ENCODE data around the gene ANKRD23.

ANKRD23 gene

DNA sequence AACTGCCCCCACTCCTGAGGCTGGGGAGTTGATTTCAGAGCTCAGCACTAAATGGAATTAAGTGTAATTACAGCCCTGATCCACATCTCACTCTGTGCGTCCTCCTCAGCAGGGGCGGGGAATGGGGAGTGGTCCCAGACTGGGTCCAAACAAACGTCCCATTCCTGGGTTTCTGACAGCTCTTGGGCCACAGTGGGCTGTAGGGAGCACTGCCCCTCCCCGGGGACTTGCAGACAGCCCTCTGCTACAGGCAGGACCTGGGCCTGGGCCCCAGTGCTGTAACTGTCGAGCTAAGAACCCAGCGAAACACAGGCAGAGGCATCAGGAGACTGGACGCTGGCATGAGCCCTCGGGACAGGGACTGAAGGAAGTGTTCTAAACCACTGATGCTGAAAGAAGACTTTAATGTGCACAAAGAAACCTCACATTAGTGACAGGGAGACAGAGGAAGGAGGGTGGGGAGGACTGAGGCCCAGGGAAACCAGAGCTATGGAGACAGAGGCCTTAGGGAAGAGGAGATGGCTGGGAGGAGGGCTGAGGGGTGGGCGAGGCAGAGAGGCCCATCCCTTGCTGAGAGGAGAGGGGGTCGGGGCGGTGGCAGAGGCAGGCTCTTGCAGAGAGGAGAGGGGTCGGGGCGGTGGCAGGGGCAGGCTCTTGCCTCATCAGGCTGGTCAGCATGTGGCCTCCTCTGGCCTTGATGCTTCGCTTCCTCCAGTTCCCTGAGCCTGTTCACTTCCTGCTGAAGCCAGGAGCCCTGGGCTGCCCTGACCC is 31.9 kb upstream of the ANKRD23 start:
- Histone ChIP-seq H3K27ac (ENCODE audit: low read depth, low read length) (peak overlapping the region; percentile 25), H3K4ac (ENCODE audit: low read depth, low read length) (no peak overlapping the region), H3K79me2 (ENCODE audit: control insufficient read depth, insufficient read depth, low read length) (no peaks in the 10 kb centered on the region), H3K27me3 (ENCODE audit: insufficient read depth, low read length, poor library complexity) (no peaks in the 10 kb centered on the region), H4K5ac (ENCODE audit: low read length) (no peak overlapping the region), H3K4me2 (ENCODE audit: low read length) (no peak overlapping the region), H3K23ac (ENCODE audit: low read length) (peak overlapping the region; percentile 48), H2BK5ac (ENCODE audit: low read length) (peak overlapping the region; percentile 64), H2AK5ac (ENCODE audit: low read length) (peak overlapping the region; percentile 17), H3K4me1 (ENCODE audit: control insufficient read depth, low read depth, low read length) (peaks cover 25% of the 10 kb centered on the region), H3K79me1 (ENCODE audit: low read length) (no peaks in the 10 kb centered on the region), H4K8ac (ENCODE audit: low read depth, low read length) (no peak overlapping the region), H3K18ac (ENCODE audit: low read length) (peak overlapping the region; percentile 24), H3K56ac (ENCODE audit: low read length) (peak overlapping the region; percentile 49), H2BK15ac (replicated peaks; ENCODE audit: low read depth) (no peak overlapping the region), H3K9ac (ENCODE audit: low read length) (peak overlapping the region; percentile 31), H3K36me3 (ENCODE audit: control insufficient read depth, insufficient read depth, low read length) (no peaks in the 10 kb centered on the region), H2BK120ac (ENCODE audit: low read depth, low read length) (no peak overlapping the region), H3K4me3 (ENCODE audit: low read length) (no peak overlapping the region)
- DNase-seq = peak; percentile 68
- no CpG with 5 or more reads among the region's 14 CpGs for WGBS (ENCODE audit: extremely low coverage, insufficient coverage, low lambda C conversion rate)

DNA sequence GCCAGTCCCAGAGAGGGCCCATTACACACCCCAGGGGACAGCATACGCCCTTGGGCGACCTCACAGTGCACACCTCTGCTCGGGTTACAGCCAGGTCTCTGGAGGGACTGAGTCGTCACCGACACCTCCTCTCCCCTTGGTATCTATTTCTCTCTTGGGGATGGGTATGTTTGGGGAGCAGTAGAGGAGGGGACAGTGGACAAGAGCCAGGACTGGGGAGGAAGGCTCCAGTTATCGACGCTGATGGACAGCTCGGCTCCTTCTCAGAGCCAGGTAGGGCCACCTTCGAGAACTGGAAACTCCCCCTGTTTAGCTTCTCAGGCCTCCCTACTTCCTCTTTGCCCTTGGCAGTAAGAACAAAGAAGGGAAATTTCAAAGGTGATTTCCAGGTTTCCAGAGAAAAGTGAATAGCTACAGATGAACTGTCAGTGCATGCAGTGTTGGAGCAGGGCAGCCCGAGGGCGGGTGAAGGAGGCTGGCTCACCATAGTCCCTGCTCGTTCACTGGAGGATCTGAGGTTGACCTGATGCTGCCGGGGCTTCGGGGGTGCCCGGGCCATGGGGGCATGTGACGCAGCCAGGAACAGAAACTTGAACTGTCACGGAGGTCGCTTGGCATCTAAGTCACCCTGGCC is 30.5 kb upstream of the ANKRD23 start:
- Histone ChIP-seq H3K18ac (ENCODE audit: low read length) (no peak overlapping the region), H3K4me2 (ENCODE audit: low read length) (no peak overlapping the region), H3K27me3 (ENCODE audit: insufficient read depth, low read length, poor library complexity) (no peaks in the 10 kb centered on the region), H3K56ac (ENCODE audit: low read length) (peak overlapping the region; percentile 26), H3K4me3 (ENCODE audit: low read length) (no peak overlapping the region), H3K23ac (ENCODE audit: low read length) (no peak overlapping the region), H3K4ac (ENCODE audit: low read depth, low read length) (no peak overlapping the region), H2AK5ac (ENCODE audit: low read length) (no peak overlapping the region), H4K5ac (ENCODE audit: low read length) (no peak overlapping the region), H2BK120ac (ENCODE audit: low read depth, low read length) (no peak overlapping the region), H3K79me1 (ENCODE audit: low read length) (no peaks in the 10 kb centered on the region), H2BK15ac (replicated peaks; ENCODE audit: low read depth) (no peak overlapping the region), H3K36me3 (ENCODE audit: control insufficient read depth, insufficient read depth, low read length) (no peaks in the 10 kb centered on the region), H3K79me2 (ENCODE audit: control insufficient read depth, insufficient read depth, low read length) (no peaks in the 10 kb centered on the region), H4K8ac (ENCODE audit: low read depth, low read length) (no peak overlapping the region), H3K4me1 (ENCODE audit: control insufficient read depth, low read depth, low read length) (peaks cover 28% of the 10 kb centered on the region), H2BK5ac (ENCODE audit: low read length) (no peak overlapping the region), H3K9ac (ENCODE audit: low read length) (peak overlapping the region; percentile 19), H3K27ac (ENCODE audit: low read depth, low read length) (no peak overlapping the region)
- WGBS (ENCODE audit: extremely low coverage, insufficient coverage, low lambda C conversion rate) = no CpG with 5 or more reads among the region's 18 CpGs
- DNase-seq = no peak

DNA sequence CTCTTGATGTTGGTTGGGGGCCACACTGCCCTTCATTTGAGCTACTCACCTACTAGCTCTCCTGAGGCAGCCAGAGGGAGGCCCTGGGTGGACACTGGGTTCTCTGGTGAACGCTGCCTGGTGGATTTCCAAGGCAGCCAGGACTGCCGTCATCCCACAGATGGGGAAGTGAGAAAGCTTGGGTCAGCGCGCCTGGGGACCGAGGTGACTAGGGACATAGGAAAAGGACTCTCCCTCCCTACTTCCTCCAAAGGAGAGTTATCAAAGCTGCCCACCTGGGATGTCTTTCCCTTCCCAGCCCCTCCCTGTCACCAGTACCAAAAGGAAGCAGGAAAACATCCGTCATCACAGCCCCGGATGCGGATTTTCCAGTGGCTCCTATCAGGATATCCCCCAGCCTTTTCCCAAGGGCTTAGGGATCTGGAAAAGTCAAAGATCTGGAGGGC is 29.9 kb upstream of the ANKRD23 start:
- no peak overlapping the region for H3K4ac ChIP-seq (ENCODE audit: low read depth, low read length)
- no peak overlapping the region for H3K9ac ChIP-seq (ENCODE audit: low read length)
- H3K36me3 ChIP-seq (ENCODE audit: control insufficient read depth, insufficient read depth, low read length) = no peaks in the 10 kb centered on the region
- H3K23ac ChIP-seq (ENCODE audit: low read length) = no peak overlapping the region
- peaks cover 2% of the 10 kb centered on the region for H3K79me2 ChIP-seq (ENCODE audit: control insufficient read depth, insufficient read depth, low read length)
- WGBS (ENCODE audit: extremely low coverage, insufficient coverage, low lambda C conversion rate) = no CpG with 5 or more reads among the region's 8 CpGs
- H3K56ac ChIP-seq (ENCODE audit: low read length) = peak overlapping the region; percentile 26
- no peak overlapping the region for H4K8ac ChIP-seq (ENCODE audit: low read depth, low read length)
- H3K79me1 ChIP-seq (ENCODE audit: low read length) = no peaks in the 10 kb centered on the region
- no peak overlapping the region for H3K4me3 ChIP-seq (ENCODE audit: low read length)
- peak overlapping the region; percentile 1 for H2BK5ac ChIP-seq (ENCODE audit: low read length)
- no peak overlapping the region for H2BK15ac ChIP-seq (replicated peaks; ENCODE audit: low read depth)
- H2AK5ac ChIP-seq (ENCODE audit: low read length) = peak overlapping the region; percentile 67
- no peak overlapping the region for H3K4me2 ChIP-seq (ENCODE audit: low read length)
- H3K27ac ChIP-seq (ENCODE audit: low read depth, low read length) = no peak overlapping the region
- DNase-seq = peak; percentile 53
- H3K27me3 ChIP-seq (ENCODE audit: insufficient read depth, low read length, poor library complexity) = no peaks in the 10 kb centered on the region
- H3K18ac ChIP-seq (ENCODE audit: low read length) = peak overlapping the region; percentile 15
- no peak overlapping the region for H2BK120ac ChIP-seq (ENCODE audit: low read depth, low read length)
- no peak overlapping the region for H4K5ac ChIP-seq (ENCODE audit: low read length)
- peaks cover 28% of the 10 kb centered on the region for H3K4me1 ChIP-seq (ENCODE audit: control insufficient read depth, low read depth, low read length)

DNA sequence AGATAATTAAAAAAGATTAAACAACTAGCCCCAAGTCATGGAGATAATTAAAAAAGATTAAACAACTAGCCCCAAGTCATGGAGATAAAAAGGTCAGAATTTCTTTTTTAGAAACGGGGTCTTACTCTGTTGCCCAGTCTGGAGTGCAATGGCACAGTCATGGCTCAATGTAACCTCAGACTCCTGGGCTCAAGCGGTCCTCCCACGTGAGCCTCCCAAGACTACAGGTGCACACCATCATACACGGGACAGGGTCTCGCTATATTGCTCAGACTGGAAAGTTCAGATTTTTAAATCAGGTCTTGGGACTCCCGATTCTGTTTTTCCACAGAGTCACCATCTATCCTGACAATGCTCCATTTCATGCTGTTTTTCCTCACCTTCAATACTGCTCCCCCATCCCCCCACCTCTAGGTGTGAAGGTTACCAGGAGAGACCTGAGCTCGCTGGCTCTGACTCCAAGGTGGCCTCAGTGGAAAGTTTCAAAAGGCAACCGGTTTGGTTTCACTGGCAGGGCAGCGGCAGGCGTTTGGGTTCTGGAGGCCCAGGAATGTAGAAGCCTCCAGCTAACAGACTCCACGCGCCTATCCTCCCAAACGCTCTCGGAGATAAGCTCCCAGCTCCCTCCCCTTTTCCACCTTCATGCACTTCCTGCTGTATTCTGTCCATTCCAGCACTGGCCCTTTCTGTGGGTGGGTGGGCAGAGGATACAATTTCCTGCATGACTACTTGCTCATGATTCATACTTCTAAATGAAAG is 28.9 kb upstream of the ANKRD23 start:
- no peak overlapping the region for H2AK5ac ChIP-seq (ENCODE audit: low read length)
- no peak overlapping the region for H3K4ac ChIP-seq (ENCODE audit: low read depth, low read length)
- no peaks in the 10 kb centered on the region for H3K27me3 ChIP-seq (ENCODE audit: insufficient read depth, low read length, poor library complexity)
- no peak overlapping the region for H3K18ac ChIP-seq (ENCODE audit: low read length)
- H3K27ac ChIP-seq (ENCODE audit: low read depth, low read length) = peak overlapping the region; percentile 9
- no peak overlapping the region for H2BK5ac ChIP-seq (ENCODE audit: low read length)
- H4K8ac ChIP-seq (ENCODE audit: low read depth, low read length) = no peak overlapping the region
- peaks cover 28% of the 10 kb centered on the region for H3K4me1 ChIP-seq (ENCODE audit: control insufficient read depth, low read depth, low read length)
- peak; percentile 87 for DNase-seq
- no peak overlapping the region for H3K4me3 ChIP-seq (ENCODE audit: low read length)
- no peak overlapping the region for H2BK15ac ChIP-seq (replicated peaks; ENCODE audit: low read depth)
- H4K5ac ChIP-seq (ENCODE audit: low read length) = no peak overlapping the region
- H3K56ac ChIP-seq (ENCODE audit: low read length) = peak overlapping the region; percentile 62
- H3K36me3 ChIP-seq (ENCODE audit: control insufficient read depth, insufficient read depth, low read length) = no peaks in the 10 kb centered on the region
- H3K79me1 ChIP-seq (ENCODE audit: low read length) = no peaks in the 10 kb centered on the region
- no peak overlapping the region for H3K23ac ChIP-seq (ENCODE audit: low read length)
- H3K4me2 ChIP-seq (ENCODE audit: low read length) = no peak overlapping the region
- H2BK120ac ChIP-seq (ENCODE audit: low read depth, low read length) = no peak overlapping the region
- no CpG with 5 or more reads among the region's 14 CpGs for WGBS (ENCODE audit: extremely low coverage, insufficient coverage, low lambda C conversion rate)
- no peak overlapping the region for H3K9ac ChIP-seq (ENCODE audit: low read length)
- peaks cover 9% of the 10 kb centered on the region for H3K79me2 ChIP-seq (ENCODE audit: control insufficient read depth, insufficient read depth, low read length)

DNA sequence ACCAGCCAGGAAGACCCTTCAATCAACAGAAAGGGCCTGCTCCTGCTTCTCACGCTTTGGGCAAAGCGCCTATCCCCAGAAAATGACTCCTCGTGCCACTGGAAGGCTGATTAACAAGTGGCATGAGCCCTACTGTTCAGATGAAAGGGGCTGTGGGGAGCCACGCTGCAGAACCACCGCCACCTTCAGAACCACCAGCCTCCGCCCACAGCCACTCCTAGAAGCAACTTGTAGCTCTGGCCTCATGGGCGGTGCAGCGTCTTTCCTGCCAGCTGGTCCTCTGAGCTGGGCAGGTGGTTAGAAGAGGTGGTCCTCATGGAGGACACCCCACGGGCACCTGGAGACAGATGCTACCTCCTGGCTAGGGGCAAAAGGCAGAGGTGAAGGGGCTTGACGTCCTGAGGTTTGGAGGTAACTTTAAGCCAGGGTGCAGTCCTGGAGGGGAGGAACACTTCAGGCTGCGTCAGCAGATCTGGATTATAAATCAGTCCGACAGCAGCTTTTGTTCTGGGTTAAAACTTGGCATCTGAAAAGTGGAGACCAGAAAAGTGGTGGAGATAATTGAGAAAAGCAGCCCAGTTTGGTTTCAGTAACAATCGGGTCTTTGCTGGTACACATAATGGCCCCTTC is 26.9 kb upstream of the ANKRD23 start:
- Histone ChIP-seq H3K56ac (ENCODE audit: low read length) (peak overlapping the region; percentile 96), H3K27me3 (ENCODE audit: insufficient read depth, low read length, poor library complexity) (no peaks in the 10 kb centered on the region), H3K4ac (ENCODE audit: low read depth, low read length) (peak overlapping the region; percentile 94), H3K4me1 (ENCODE audit: control insufficient read depth, low read depth, low read length) (peaks cover 24% of the 10 kb centered on the region), H3K18ac (ENCODE audit: low read length) (peak overlapping the region; percentile 97), H2BK120ac (ENCODE audit: low read depth, low read length) (no peak overlapping the region), H3K36me3 (ENCODE audit: control insufficient read depth, insufficient read depth, low read length) (peaks cover 5% of the 10 kb centered on the region), H3K4me3 (ENCODE audit: low read length) (peak overlapping the region; percentile 69), H2AK5ac (ENCODE audit: low read length) (peak overlapping the region; percentile 48), H3K79me1 (ENCODE audit: low read length) (peaks cover 20% of the 10 kb centered on the region), H3K27ac (ENCODE audit: low read depth, low read length) (no peak overlapping the region), H4K5ac (ENCODE audit: low read length) (no peak overlapping the region), H3K79me2 (ENCODE audit: control insufficient read depth, insufficient read depth, low read length) (peaks cover 29% of the 10 kb centered on the region), H2BK15ac (replicated peaks; ENCODE audit: low read depth) (no peak overlapping the region), H3K4me2 (ENCODE audit: low read length) (peak overlapping the region; percentile 85), H3K9ac (ENCODE audit: low read length) (peak overlapping the region; percentile 86), H3K23ac (ENCODE audit: low read length) (no peak overlapping the region), H2BK5ac (ENCODE audit: low read length) (no peak overlapping the region), H4K8ac (ENCODE audit: low read depth, low read length) (no peak overlapping the region)
- peak; percentile 46 for DNase-seq
- no CpG with 5 or more reads among the region's 13 CpGs for WGBS (ENCODE audit: extremely low coverage, insufficient coverage, low lambda C conversion rate)
